ENCODE data around the gene FILIP1. TPM values are rescaled to one million over a fixed set of nuclear protein-coding genes. Genes with fewer than 3 reads are reported as not detected.

FILIP1 gene
- total RNA-seq, 4 donors from 2014 or later = 57.5 to 123 (median 93.8) TPM

DNA sequence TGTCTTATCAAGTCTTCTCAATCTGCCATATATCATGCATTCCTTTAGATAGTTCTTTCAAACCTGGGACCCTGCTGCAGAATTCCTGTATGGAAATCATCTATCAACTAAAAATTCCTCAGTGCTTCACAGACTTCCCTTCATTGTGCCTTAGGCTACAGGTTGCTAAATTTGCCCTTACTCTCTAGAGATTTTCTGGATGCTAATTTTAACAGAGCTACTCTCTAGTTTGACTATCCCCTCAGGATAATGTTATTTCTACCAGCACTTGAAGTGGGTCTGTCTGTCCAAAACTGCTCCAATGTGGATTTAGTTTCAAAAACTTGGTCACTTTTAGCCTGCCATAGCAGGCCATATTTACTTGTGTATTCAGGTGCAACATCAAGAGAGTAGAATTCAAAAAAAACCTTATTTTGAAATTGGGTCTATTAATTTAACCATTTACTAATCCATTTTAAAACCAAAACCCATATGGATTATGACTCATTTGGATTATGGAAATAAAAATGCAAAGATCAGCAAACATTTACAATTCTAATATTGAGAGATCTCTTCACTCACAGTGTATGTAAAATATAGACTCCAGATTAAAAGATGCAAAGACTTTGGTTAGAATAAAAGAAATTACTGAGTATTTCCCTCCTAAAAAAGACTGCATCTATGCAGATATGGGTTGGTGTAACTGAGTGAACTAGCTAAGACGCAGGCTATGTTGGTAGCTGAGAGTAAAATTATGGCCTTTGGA is 236.1 kb downstream of the FILIP1 start:
- ATAC-seq = no peak
- in situ Hi-C loops (cut with MboI; ENCODE audit: low sequenced_read_pairs in 4 of 4) = no loop called here

DNA sequence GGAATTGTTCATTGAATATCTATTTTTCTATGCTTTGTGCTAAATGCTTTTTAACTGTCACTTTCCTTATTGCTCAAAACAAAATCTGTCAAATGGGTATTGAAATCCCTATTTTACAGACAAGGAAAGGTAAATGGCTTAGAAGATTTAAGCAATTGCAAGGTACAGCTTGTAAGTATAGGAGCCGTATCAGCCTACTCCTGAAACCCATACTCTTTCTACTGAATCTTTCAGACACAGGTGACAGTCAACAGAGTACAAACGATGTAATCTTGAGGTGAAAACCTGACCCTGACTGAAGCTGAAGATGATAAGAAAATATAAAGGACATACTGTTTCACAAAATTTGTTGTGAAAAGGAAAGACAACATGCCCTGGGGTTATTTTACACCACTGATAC is 243.0 kb downstream of the FILIP1 start:
- TF ChIP-seq POLR2A (IDR thresholded peaks at IDR 0.05) = no peak
- TF ChIP-seq, protein P1, sequence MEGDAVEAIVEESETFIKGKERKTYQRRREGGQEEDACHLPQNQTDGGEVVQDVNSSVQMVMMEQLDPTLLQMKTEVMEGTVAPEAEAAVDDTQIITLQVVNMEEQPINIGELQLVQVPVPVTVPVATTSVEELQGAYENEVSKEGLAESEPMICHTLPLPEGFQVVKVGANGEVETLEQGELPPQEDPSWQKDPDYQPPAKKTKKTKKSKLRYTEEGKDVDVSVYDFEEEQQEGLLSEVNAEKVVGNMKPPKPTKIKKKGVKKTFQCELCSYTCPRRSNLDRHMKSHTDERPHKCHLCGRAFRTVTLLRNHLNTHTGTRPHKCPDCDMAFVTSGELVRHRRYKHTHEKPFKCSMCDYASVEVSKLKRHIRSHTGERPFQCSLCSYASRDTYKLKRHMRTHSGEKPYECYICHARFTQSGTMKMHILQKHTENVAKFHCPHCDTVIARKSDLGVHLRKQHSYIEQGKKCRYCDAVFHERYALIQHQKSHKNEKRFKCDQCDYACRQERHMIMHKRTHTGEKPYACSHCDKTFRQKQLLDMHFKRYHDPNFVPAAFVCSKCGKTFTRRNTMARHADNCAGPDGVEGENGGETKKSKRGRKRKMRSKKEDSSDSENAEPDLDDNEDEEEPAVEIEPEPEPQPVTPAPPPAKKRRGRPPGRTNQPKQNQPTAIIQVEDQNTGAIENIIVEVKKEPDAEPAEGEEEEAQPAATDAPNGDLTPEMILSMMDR (IDR thresholded peaks at IDR 0.05 in 4 of 5, conservative IDR thresholded peaks at IDR 0.05 in 1 of 5) = no peak
- no peak overlapping the region for H3K27ac ChIP-seq
- intact Hi-C loops (cut with DNase I; ENCODE audit: low total_unique reads) = no loop called here
- H3K4me3 ChIP-seq = no peak overlapping the region
- no peak for ATAC-seq
- DNase-seq = no peak
- no peaks in the 10 kb centered on the region for H3K9me3 ChIP-seq
- peaks cover 0 to 21% of the 10 kb centered on the region in 2 donors for H3K36me3 ChIP-seq
- in situ Hi-C loops (cut with MboI; ENCODE audit: low sequenced_read_pairs in 4 of 4) = no loop called here
- H3K4me1 ChIP-seq = no peaks in the 10 kb centered on the region
- H3K27me3 ChIP-seq = no peaks in the 10 kb centered on the region

More for the DNA sequence above, 236.1 kb downstream of the FILIP1 start:
- Histone ChIP-seq H3K4me3 (no peak overlapping the region), H3K4me1 (no peaks in the 10 kb centered on the region), H3K36me3 (peaks cover 0 to 63% of the 10 kb centered on the region in 2 donors), H3K27me3 (no peaks in the 10 kb centered on the region), H3K9me3 (no peaks in the 10 kb centered on the region), H3K27ac (no peak overlapping the region)
- no peak for DNase-seq
- intact Hi-C loops (cut with DNase I; ENCODE audit: low total_unique reads) = no loop called here
- TF ChIP-seq, protein P1 (IDR thresholded peaks at IDR 0.05 in 4 of 5, conservative IDR thresholded peaks at IDR 0.05 in 1 of 5) = no peak
- no peak for TF ChIP-seq POLR2A (IDR thresholded peaks at IDR 0.05)

DNA sequence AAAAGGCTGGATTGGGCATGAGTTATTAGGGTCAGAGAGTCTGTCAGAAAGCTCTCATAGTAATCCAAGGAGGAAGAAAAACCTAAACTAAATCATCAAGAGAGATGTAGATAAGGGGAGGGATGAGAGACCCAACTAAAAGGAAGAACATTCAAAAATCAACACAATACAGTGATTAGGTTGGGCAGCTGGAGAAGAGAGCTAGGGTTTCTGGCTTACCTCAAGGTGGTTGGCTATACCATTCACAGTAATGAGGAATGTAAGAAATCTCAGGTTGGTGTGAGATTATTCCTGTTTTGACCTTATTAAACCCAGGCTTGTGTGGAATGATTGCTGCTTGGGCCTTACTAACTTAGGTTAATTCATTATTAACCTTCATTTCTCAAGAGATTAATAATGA is 243.8 kb downstream of the FILIP1 start:
- DNase-seq = no peak
- Histone ChIP-seq H3K4me1 (no peaks in the 10 kb centered on the region), H3K4me3 (no peak overlapping the region), H3K9me3 (no peaks in the 10 kb centered on the region), H3K27ac (no peak overlapping the region), H3K36me3 (peaks cover 0 to 16% of the 10 kb centered on the region in 2 donors), H3K27me3 (no peaks in the 10 kb centered on the region)
- in situ Hi-C loops (cut with MboI; ENCODE audit: low sequenced_read_pairs in 4 of 4) = loop anchor here in 2 of 4 donors (25.0 kb wide), 1 partner anchor 1763 kb away; no protein-coding TSS in a partner anchor
- ATAC-seq = no peak
- TF ChIP-seq, protein P1 (IDR thresholded peaks at IDR 0.05 in 4 of 5, conservative IDR thresholded peaks at IDR 0.05 in 1 of 5) = no peak
- TF ChIP-seq POLR2A (IDR thresholded peaks at IDR 0.05) = no peak
- intact Hi-C loops (cut with DNase I; ENCODE audit: low total_unique reads) = no loop called here

DNA sequence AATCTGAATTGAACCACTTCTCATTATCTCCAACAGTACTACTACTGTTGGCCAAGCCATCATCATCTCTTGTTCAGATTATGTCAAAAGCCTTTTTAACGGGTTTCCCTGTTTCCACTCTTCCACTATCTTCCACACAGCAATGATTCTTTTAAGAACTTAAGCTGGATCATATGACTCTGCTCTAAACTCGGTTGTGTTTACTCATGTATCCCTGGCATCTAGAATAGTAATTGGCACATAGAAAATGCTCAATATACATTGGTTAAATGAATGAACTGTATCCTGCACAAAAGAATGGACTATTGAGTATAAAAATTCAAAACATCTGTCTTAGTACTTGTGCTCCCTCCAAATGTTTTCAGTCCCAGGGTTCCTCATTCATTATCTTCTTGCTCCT is 247.2 kb downstream of the FILIP1 start:
- ATAC-seq (no peak), DNase-seq (no peak)
- TF ChIP-seq, protein P1 (IDR thresholded peaks at IDR 0.05 in 4 of 5, conservative IDR thresholded peaks at IDR 0.05 in 1 of 5) = no peak
- TF ChIP-seq POLR2A (IDR thresholded peaks at IDR 0.05) = no peak
- intact Hi-C loops (cut with DNase I; ENCODE audit: low total_unique reads) = no loop called here
- no peak overlapping the region for H3K4me3 ChIP-seq
- no peak overlapping the region for H3K27ac ChIP-seq
- H3K36me3 ChIP-seq = no peaks in the 10 kb centered on the region
- H3K27me3 ChIP-seq = no peaks in the 10 kb centered on the region
- peaks cover 9 to 20% of the 10 kb centered on the region in 2 donors for H3K4me1 ChIP-seq
- H3K9me3 ChIP-seq = no peaks in the 10 kb centered on the region
- in situ Hi-C loops (cut with MboI; ENCODE audit: low sequenced_read_pairs in 4 of 4) = loop anchor here in 2 of 4 donors (25.0 kb wide), 1 partner anchor 1759 kb away; no protein-coding TSS in a partner anchor
